ENCODE measurements around the gene PRKAR1A. TPM values are rescaled to one million over a fixed set of nuclear protein-coding genes. Genes with fewer than 3 reads are reported as not detected.
A peak's percentile ranks its signal among the peaks of the same experiment; 100 is the strongest.

Gene PRKAR1A
- total RNA-seq, 3 donors from 2014 or later: 331 to 432 (median 409) TPM

GRCh38 chr17:68527314-68527713 lies 15.1 kb downstream of the PRKAR1A start:
- Histone ChIP-seq H3K27me3 (no peaks in the 10 kb centered on the region), H3K4me3 (no peak overlapping the region), H3K4me1 (peaks cover 0 to 3% of the 10 kb centered on the region in 2 donors), H3K27ac (no peak overlapping the region), H3K9me3 (no peaks in the 10 kb centered on the region), H3K36me3 (peaks cover 17% of the 10 kb centered on the region)
- no peak for DNase-seq (ENCODE audit: low spot score in 2 of 2)
- intact Hi-C loops (cut with DNase I; ENCODE audit: low total_unique reads): no loop called here
- TF ChIP-seq POLR2AphosphoS5 (IDR thresholded peaks at IDR 0.05): no peak
- TF ChIP-seq POLR2A (IDR thresholded peaks at IDR 0.05): no peak
- no peak for TF ChIP-seq CTCF (IDR thresholded peaks at IDR 0.05)

- TF ChIP-seq CTCF (IDR thresholded peaks at IDR 0.05) (no peak), POLR2A (IDR thresholded peaks at IDR 0.05) (no peak)
- H3K4me3 ChIP-seq: no peak overlapping the region
- H3K9me3 ChIP-seq: no peaks in the 10 kb centered on the region
- H3K4me1 ChIP-seq: no peaks in the 10 kb centered on the region
- intact Hi-C loops (cut with DNase I; ENCODE audit: low total_unique reads): no loop called here
- no peak for DNase-seq (ENCODE audit: low spot score in 2 of 2)
- H3K27ac ChIP-seq: no peak overlapping the region
- H3K36me3 ChIP-seq: peaks cover 13% of the 10 kb centered on the region
- H3K27me3 ChIP-seq: no peaks in the 10 kb centered on the region
Measured at GRCh38 chr17:68531252-68531651, 19.0 kb downstream of the PRKAR1A start.

DNA sequence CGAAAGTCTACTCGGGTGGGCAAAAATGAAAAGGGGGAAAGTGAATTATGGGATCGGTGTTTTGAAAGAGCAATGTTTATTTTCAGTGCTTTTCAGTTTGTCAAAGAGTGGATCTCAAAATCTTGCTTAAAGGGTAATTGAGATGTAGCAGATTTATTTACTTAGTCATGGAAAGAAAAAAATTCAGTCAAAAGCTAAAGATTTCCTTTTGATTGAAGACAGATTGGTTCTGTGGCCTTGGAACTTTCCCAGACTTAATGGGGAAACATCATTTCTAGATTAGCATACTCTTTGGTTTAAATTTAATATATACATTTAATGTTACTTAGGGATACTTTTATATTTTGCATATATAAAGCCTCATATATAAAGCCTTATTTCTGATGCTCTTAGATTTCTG lies 20.6 kb downstream of the PRKAR1A start:
- H3K27ac ChIP-seq: no peak overlapping the region
- H3K4me1 ChIP-seq: no peaks in the 10 kb centered on the region
- peaks cover 10% of the 10 kb centered on the region for H3K36me3 ChIP-seq
- TF ChIP-seq POLR2A (IDR thresholded peaks at IDR 0.05): no peak
- TF ChIP-seq CTCF (IDR thresholded peaks at IDR 0.05): no peak
- TF ChIP-seq POLR2AphosphoS5 (IDR thresholded peaks at IDR 0.05): no peak
- intact Hi-C loops (cut with DNase I; ENCODE audit: low total_unique reads): no loop called here
- no peak for DNase-seq (ENCODE audit: low spot score in 2 of 2)
- H3K9me3 ChIP-seq: no peaks in the 10 kb centered on the region
- H3K27me3 ChIP-seq: no peaks in the 10 kb centered on the region
- H3K4me3 ChIP-seq: no peak overlapping the region

DNA sequence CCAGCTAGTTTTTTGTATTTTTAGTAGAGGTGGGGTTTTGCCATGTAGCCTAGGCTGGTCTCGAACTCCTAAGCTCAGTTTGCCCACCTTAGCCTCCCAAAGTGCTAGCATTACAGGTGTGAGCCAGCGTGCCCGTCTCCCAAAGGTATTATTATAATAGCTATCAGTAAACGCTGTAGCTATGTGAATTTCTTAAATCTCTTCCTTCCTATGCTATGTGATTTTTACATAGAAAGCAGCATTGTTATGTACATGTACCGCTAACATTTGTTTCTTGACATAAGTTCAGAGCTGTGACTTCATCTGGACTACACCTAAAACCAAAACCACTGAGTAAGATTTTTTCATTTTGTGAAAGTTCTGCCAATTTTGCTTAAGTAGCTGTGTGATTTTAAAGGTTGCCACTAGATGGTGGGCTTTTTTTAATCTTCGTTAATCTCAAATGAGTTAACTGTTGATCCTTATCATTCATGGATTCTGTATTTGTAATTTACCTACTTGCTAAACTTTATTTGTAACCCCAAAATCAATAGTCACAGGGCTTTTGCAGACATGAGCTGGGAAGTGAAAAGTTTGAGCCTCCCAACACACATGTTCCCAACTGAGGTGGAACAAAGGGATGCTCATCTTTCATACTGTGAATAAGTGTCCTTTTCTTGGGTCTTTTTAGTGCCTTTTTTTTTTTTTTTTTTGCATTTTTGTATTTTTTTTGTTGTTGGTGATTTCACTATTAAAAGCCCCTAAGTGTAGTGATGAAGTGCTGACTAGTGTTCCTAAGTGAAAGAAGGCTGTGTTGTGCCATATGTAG lies 21.9 kb downstream of the PRKAR1A start:
- DNase-seq (ENCODE audit: low spot score in 2 of 2): no peak
- no peak overlapping the region for H3K4me3 ChIP-seq
- H3K27ac ChIP-seq: peak overlapping the region; percentile 30 to 40
- no peaks in the 10 kb centered on the region for H3K27me3 ChIP-seq
- peaks cover 10% of the 10 kb centered on the region for H3K36me3 ChIP-seq
- TF ChIP-seq POLR2AphosphoS5 (IDR thresholded peaks at IDR 0.05): no peak
- TF ChIP-seq POLR2A (IDR thresholded peaks at IDR 0.05): no peak
- TF ChIP-seq CTCF (IDR thresholded peaks at IDR 0.05): peak in 2 of 3 donors; percentile 44 to 59
- no peaks in the 10 kb centered on the region for H3K4me1 ChIP-seq
- intact Hi-C loops (cut with DNase I; ENCODE audit: low total_unique reads): no loop called here
- H3K9me3 ChIP-seq: no peaks in the 10 kb centered on the region

DNA sequence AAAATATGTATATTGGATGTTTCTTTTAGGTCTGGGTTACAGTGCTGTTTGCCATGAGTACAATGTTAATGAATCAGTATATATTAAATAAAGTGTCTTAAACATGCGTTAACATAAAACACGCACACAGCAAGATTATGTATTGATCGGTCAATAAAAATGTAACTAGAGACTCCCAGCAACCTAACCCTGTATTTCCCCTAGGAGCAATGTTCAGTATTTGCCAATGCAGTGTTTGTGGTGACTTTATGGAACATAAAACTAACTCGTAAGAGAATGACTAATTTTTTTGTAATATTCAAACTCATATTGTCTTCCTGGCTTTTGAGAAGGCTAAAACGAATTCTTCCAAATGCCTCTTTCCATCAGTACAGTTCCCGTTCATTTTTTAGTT lies 22.5 kb downstream of the PRKAR1A start:
- Histone ChIP-seq H3K36me3 (peaks cover 10% of the 10 kb centered on the region), H3K4me1 (no peaks in the 10 kb centered on the region), H3K27ac (peak overlapping the region in 1 of 2 donors; percentile 5), H3K27me3 (no peaks in the 10 kb centered on the region), H3K9me3 (no peaks in the 10 kb centered on the region), H3K4me3 (no peak overlapping the region)
- no peak for TF ChIP-seq CTCF (IDR thresholded peaks at IDR 0.05)
- no peak for TF ChIP-seq POLR2AphosphoS5 (IDR thresholded peaks at IDR 0.05)
- no peak for TF ChIP-seq POLR2A (IDR thresholded peaks at IDR 0.05)
- no peak for DNase-seq (ENCODE audit: low spot score in 2 of 2)
- intact Hi-C loops (cut with DNase I; ENCODE audit: low total_unique reads): no loop called here

All from breast epithelium (tissue), 4 donors.